Testis (tissue), 3 donors: ENCODE results near the gene DGLUCY. TPM values are rescaled to one million over a fixed set of nuclear protein-coding genes. Genes with fewer than 3 reads are reported as not detected.

ENCODE experiments used
- DNase-seq: peaks from one replicate; pipeline ENCODE4 v3.0.0-alpha.2; 2019
- H3K27ac ChIP-seq, 2 donors: fragments of 200-600 bp; sonication (generic); one replicate each; pipeline ENCODE4 v1.5.1; 2019
- H3K27me3 ChIP-seq: fragments of 200-600 bp; sonication (generic); one replicate; pipeline ENCODE4 v1.5.1; 2019
- H3K36me3 ChIP-seq: fragments of 200-600 bp; sonication (generic); one replicate; pipeline ENCODE4 v1.5.1; 2017; ENCODE audit warnings: low read depth; ENCODE audit errors: missing control alignments
- H3K4me1 ChIP-seq: fragments of 200-600 bp; sonication (generic); one replicate; pipeline ENCODE4 v1.5.1; 2019
- H3K4me3 ChIP-seq, 2 donors: fragments of 200-600 bp; sonication (generic); one replicate each; pipeline ENCODE4 v1.5.1; 2017 to 2019
- H3K9me3 ChIP-seq: fragments of 200-600 bp; sonication (generic); one replicate; pipeline ENCODE4 v1.5.1; 2017
- CTCF ChIP-seq, 3 experiments: fragments of 450-650 bp in 2 of 3; fragments of 200-600 bp in 1 of 3; sonication (generic) in 1 of 3; IDR thresholded peaks; one replicate each; pipeline ENCODE4 v1.5.1; 2016 to 2019; ENCODE audit warnings: antibody characterized with exemption in 3 of 3, mild to moderate bottlenecking in 2 of 3, moderate library complexity in 1 of 3
- POLR2A ChIP-seq: fragments of 450-650 bp; IDR thresholded peaks from one replicate; pipeline ENCODE4 v1.6.1; 2017; ENCODE audit warnings: antibody characterized with exemption, mild to moderate bottlenecking, moderate library complexity
- WGBS, 2 donors: methylation state at CpG; one replicate each; pipeline ENCODE4 v1.1.5; 2018; 5-methylcytosine and 5-hydroxymethylcytosine counted together
- intact Hi-C: fragments of 100-400 bp; cut with DNase I; formaldehyde crosslinking; loops from one replicate; pipeline ENCODE4 v1.15.1; 2023; ENCODE audit warnings: low total_unique reads
- polyA plus RNA-seq: library from polyadenylated mRNA; stranded (reverse); fragments of 350-450 nt; fragmentation: Illumina TruSeq; extraction: RNeasy Lipid Tissue Mini Kit (QIAGEN cat#74804); gene quantifications from one replicate; pipeline ENCODE4 v1.2.3, GENCODE V29; 2014; ENCODE audit warnings: low read depth, low replicate concordance; ENCODE audit not compliant: insufficient read depth
- total RNA-seq, 2 donors: library from RNA; depleted of rRNA; stranded (reverse); fragments of >200 nt; gene quantifications; one replicate each; pipeline ENCODE4 v1.2.3, GENCODE V29; 2016

DGLUCY gene
- total and polyA plus RNA-seq, 3 donors from 2014 or later = 77.5 to 161 (median 145) TPM

- no peak for DNase-seq
- H3K4me3 ChIP-seq = no peak overlapping the region
- 82 to 89% methylated on average over 7 of the region's 7 CpGs for WGBS, 2 donors
- no peaks in the 10 kb centered on the region for H3K9me3 ChIP-seq
- no peak for TF ChIP-seq CTCF (IDR thresholded peaks at IDR 0.05)
- no peak for TF ChIP-seq POLR2A
- H3K27me3 ChIP-seq = no peaks in the 10 kb centered on the region
- intact Hi-C loops = no loop called here
- H3K36me3 ChIP-seq = no peaks in the 10 kb centered on the region
- no peak overlapping the region for H3K27ac ChIP-seq
- H3K4me1 ChIP-seq = no peaks in the 10 kb centered on the region
Measured at GRCh38 chr14:91227183-91227628, 113.3 kb downstream of the DGLUCY start.

- no peak for TF ChIP-seq CTCF (IDR thresholded peaks at IDR 0.05)
- TF ChIP-seq POLR2A = no peak
- intact Hi-C loops = no loop called here
- H3K36me3 ChIP-seq = no peaks in the 10 kb centered on the region
- no peaks in the 10 kb centered on the region for H3K9me3 ChIP-seq
- H3K4me3 ChIP-seq = no peak overlapping the region
- DNase-seq = no peak
- 92 to 95% methylated on average over 11 to 14 of the region's 14 CpGs for WGBS, 2 donors
- H3K27ac ChIP-seq = no peak overlapping the region
- H3K27me3 ChIP-seq = no peaks in the 10 kb centered on the region
- no peaks in the 10 kb centered on the region for H3K4me1 ChIP-seq
Measured at GRCh38 chr14:91228112-91229004, 114.5 kb downstream of the DGLUCY start.

- H3K27ac ChIP-seq = no peak overlapping the region
- TF ChIP-seq CTCF (IDR thresholded peaks at IDR 0.05) (no peak), POLR2A (no peak)
- no peak overlapping the region for H3K4me3 ChIP-seq
- H3K9me3 ChIP-seq = no peaks in the 10 kb centered on the region
- 93 to 100% methylated on average over 1 of the region's 1 CpG for WGBS, 2 donors
- H3K36me3 ChIP-seq = no peaks in the 10 kb centered on the region
- no peak for DNase-seq
- no peaks in the 10 kb centered on the region for H3K4me1 ChIP-seq
- intact Hi-C loops = no loop called here
- H3K27me3 ChIP-seq = no peaks in the 10 kb centered on the region
Measured at GRCh38 chr14:91229005-91229382, 115.1 kb downstream of the DGLUCY start.

- H3K4me1 ChIP-seq = no peaks in the 10 kb centered on the region
- no peaks in the 10 kb centered on the region for H3K27me3 ChIP-seq
- TF ChIP-seq POLR2A (no peak), CTCF (IDR thresholded peaks at IDR 0.05) (no peak)
- WGBS, 2 donors = 84 to 86% methylated on average over 6 of the region's 6 CpGs
- no peak for DNase-seq
- H3K9me3 ChIP-seq = no peaks in the 10 kb centered on the region
- H3K4me3 ChIP-seq = no peak overlapping the region
- intact Hi-C loops = no loop called here
- H3K36me3 ChIP-seq = no peaks in the 10 kb centered on the region
- no peak overlapping the region for H3K27ac ChIP-seq
Measured at GRCh38 chr14:91229743-91230200, 115.9 kb downstream of the DGLUCY start.
